MCF 10A (cell line): ENCODE results near the gene CD44. TPM values are rescaled to one million over a fixed set of nuclear protein-coding genes. Genes with fewer than 3 reads are reported as not detected.
"Not testable (repeated sequence)": the region's sequence is repeated elsewhere in the genome, so short reads cannot be mapped to it uniquely, and the experiment has no call there.

Experiments
- Bru-seq: library from RNA; stranded (reverse); fragments of 400-500 nt; gene quantifications from one replicate; lab custom pipeline; 2021; lab: Mats Ljungman, UMichigan
- BruChase-seq, 2 experiments: library from RNA; stranded (reverse); fragments of 400-500 nt; gene quantifications; one replicate each; lab custom pipeline; 2021; lab: Mats Ljungman, UMichigan
- BruUV-seq: library from RNA; stranded (reverse); fragments of 400-500 nt; replicated peaks from 2 replicates; lab custom pipeline; 2021; lab: Mats Ljungman, UMichigan
- CTCF ChIA-PET: fragments of 300-600 bp; sonication (Branson Sonifier 250); formaldehyde crosslinking; extraction: SDS; loops from one replicate; lab custom pipeline; 2021; ENCODE audit warnings: antibody characterized with exemption, inconsistent platforms; lab: Yijun Ruan, JAX
- POLR2A ChIA-PET: fragments of 300-600, 350-650 bp; sonication (Branson Sonifier 250); formaldehyde crosslinking; extraction: SDS; loops from one replicate; lab custom pipeline; 2020; ENCODE audit warnings: antibody characterized with exemption, inconsistent platforms; lab: Yijun Ruan, JAX
- DNase-seq: peaks from one replicate; pipeline ENCODE4 v3.0.0-alpha.2; 2018; ENCODE audit not compliant: unreplicated experiment
- H3K27ac Mint-ChIP-seq: one replicate; pipeline ENCODE4 v1.8.0; 2022; ENCODE audit warnings: mild to moderate bottlenecking, low read depth, mixed read lengths; ENCODE audit not compliant: unreplicated experiment
- H3K27me3 Mint-ChIP-seq: one replicate; pipeline ENCODE4 v1.8.0; 2022; ENCODE audit warnings: mixed read lengths; ENCODE audit not compliant: insufficient read depth, unreplicated experiment
- H3K36me3 Mint-ChIP-seq: one replicate; pipeline ENCODE4 v1.8.0; 2022; ENCODE audit warnings: mild to moderate bottlenecking, moderate library complexity, mixed read lengths; ENCODE audit not compliant: insufficient read depth, unreplicated experiment
- H3K4me1 Mint-ChIP-seq: one replicate; pipeline ENCODE4 v1.8.0; 2022; ENCODE audit warnings: mixed read lengths; ENCODE audit not compliant: insufficient read depth, unreplicated experiment
- H3K4me3 Mint-ChIP-seq: one replicate; pipeline ENCODE4 v1.8.0; 2022; ENCODE audit warnings: mild to moderate bottlenecking, moderate library complexity, mixed read lengths; ENCODE audit not compliant: unreplicated experiment
- H3K9me3 Mint-ChIP-seq: one replicate; pipeline ENCODE4 v1.8.0; 2022; ENCODE audit warnings: mixed read lengths; ENCODE audit not compliant: unreplicated experiment
- CTCF ChIP-seq: fragments of 200-600 bp; IDR thresholded peaks from one replicate; pipeline ENCODE4 v1.8.0; 2022; ENCODE audit warnings: antibody characterized with exemption, mild to moderate bottlenecking; ENCODE audit not compliant: unreplicated experiment
- intact Hi-C: fragments of 100-400 bp; cut with micrococcal nuclease; formaldehyde crosslinking; loops from 2 replicates; pipeline ENCODE4 v1.14.1; 2022
- long read RNA-seq: library from polyadenylated mRNA; stranded (forward); transcript quantifications from one replicate; pipeline ENCODE4 v2.0.0, GENCODE V29; 2022
- total RNA-seq: library from RNA; stranded (reverse); gene quantifications from 2 replicates; pipeline ENCODE4 v1.2.3, GENCODE V29; 2022

Gene CD44
- 323 and 446 TPM in 2 replicates for total RNA-seq
- Bru-seq, nascent RNA, result percentile 95 among the genes with signal in this experiment
- BruChase-seq, experiment 1, labeled RNA remaining after a 6-hour chase, result percentile 92 among the genes with signal in this experiment
- percentile 87 among the genes with signal in this experiment for BruChase-seq, experiment 2, labeled RNA remaining after a 2-hour chase
- long read RNA-seq, full-length matches to known transcripts, result 414 of 624 reads
- long read RNA-seq, partial matches to known transcripts, result 74 of 624 reads
- long read RNA-seq, other reads (novel, unspliced or antisense), result 136 of 624 reads

GRCh38 chr11:35138943-35139721, at the start of gene CD44:
Gene CD44, plus strand, starts transcription at chr11:35139171. Its CDS starts 133 bp downstream, at chr11:35139304.
- Mint-ChIP-seq H3K27ac (peak within 1 kb of the TSS; percentile 92), H3K4me3 (peak within 1 kb of the TSS; percentile 98), H3K4me1 (peaks cover 36% of the 10 kb centered on the region), H3K36me3 (no peaks in the 10 kb centered on the region), H3K27me3 (no peaks in the 10 kb centered on the region), H3K9me3 (no peaks in the 10 kb centered on the region)
- intact Hi-C loops, result loop anchor here (2.0 kb wide), 1 partner anchor 76 kb away; no protein-coding TSS in a partner anchor
- ChIA-PET CTCF (interaction anchor here (0.6 to 2.6 kb wide), 13 partner anchors 14 to 778 kb away, joined by 3 to 9 read pairs (median 4); no protein-coding TSS in a partner anchor), POLR2A (interaction anchor here (0.6 to 5.0 kb wide), 35 partner anchors 9 to 1403 kb away, joined by 3 to 75 read pairs (median 4); partner anchors contain the start of genes APIP and PDHX)
- peak; percentile 78 for DNase-seq
- TSS peak; percentile 62 for BruUV-seq
- no peak for TF ChIP-seq CTCF

- BruUV-seq, result no TSS peak
- no peak for TF ChIP-seq CTCF
- Mint-ChIP-seq H3K9me3 (no peaks in the 10 kb centered on the region), H3K27ac (no peak overlapping the region), H3K4me3 (no peak overlapping the region), H3K27me3 (no peaks in the 10 kb centered on the region), H3K36me3 (no peaks in the 10 kb centered on the region), H3K4me1 (peaks cover 20% of the 10 kb centered on the region)
- no peak for DNase-seq
- ChIA-PET CTCF (interaction anchor here (0.6 to 1.2 kb wide), 3 partner anchors 11 to 154 kb away, joined by 3 to 4 read pairs (median 3); no protein-coding TSS in a partner anchor), POLR2A (interaction anchor here (0.6 to 1.6 kb wide), 2 partner anchors 22 to 214 kb away, joined by 3 to 6 read pairs; no protein-coding TSS in a partner anchor)
- intact Hi-C loops, result loop anchor here (10.0 kb wide), 1 partner anchor 85 kb away; no protein-coding TSS in a partner anchor
Observed at GRCh38 chr11:35089666-35090065, 49.3 kb upstream of the CD44 start.

GRCh38 chr11:35090125-35090524, 48.8 kb upstream of the CD44 start:
- Mint-ChIP-seq H3K27me3 (no peaks in the 10 kb centered on the region), H3K36me3 (no peaks in the 10 kb centered on the region), H3K4me3 (no peak overlapping the region), H3K4me1 (peaks cover 18% of the 10 kb centered on the region), H3K27ac (no peak overlapping the region), H3K9me3 (no peaks in the 10 kb centered on the region)
- TF ChIP-seq CTCF, result no peak
- ChIA-PET POLR2A (interaction anchor here (1.0 kb wide), 1 partner anchor 25 kb away, joined by 3 read pairs; no protein-coding TSS in a partner anchor), CTCF (no interaction called here)
- no peak for DNase-seq
- TSS peak; percentile 36 for BruUV-seq
- intact Hi-C loops, result no loop called here

- POLR2A ChIA-PET, result interaction anchor here (1.0 kb wide), 1 partner anchor 24 kb away, joined by 3 read pairs; no protein-coding TSS in a partner anchor
- CTCF ChIA-PET, H3K27me3 Mint-ChIP-seq, H3K36me3 Mint-ChIP-seq, DNase-seq, H3K4me3 Mint-ChIP-seq, H3K27ac Mint-ChIP-seq, BruUV-seq, intact Hi-C loops, H3K9me3 Mint-ChIP-seq: not testable (repeated sequence)
- peaks cover 13% of the 10 kb centered on the region for H3K4me1 Mint-ChIP-seq
Observed at GRCh38 chr11:35090991-35091390, 48.0 kb upstream of the CD44 start.
